ENCODE measurements around the gene TMPRSS3. TPM values are rescaled to one million over a fixed set of nuclear protein-coding genes. Genes with fewer than 3 reads are reported as not detected.
A peak's percentile ranks its signal among the peaks of the same experiment; 100 is the strongest.

TMPRSS3 gene
- total and polyA plus RNA-seq, 9 of the 15 experiments (the other 6 are each of a cell fraction or from before 2014, with no cell fraction given): 0.07 TPM; not detected in 8

DNA sequence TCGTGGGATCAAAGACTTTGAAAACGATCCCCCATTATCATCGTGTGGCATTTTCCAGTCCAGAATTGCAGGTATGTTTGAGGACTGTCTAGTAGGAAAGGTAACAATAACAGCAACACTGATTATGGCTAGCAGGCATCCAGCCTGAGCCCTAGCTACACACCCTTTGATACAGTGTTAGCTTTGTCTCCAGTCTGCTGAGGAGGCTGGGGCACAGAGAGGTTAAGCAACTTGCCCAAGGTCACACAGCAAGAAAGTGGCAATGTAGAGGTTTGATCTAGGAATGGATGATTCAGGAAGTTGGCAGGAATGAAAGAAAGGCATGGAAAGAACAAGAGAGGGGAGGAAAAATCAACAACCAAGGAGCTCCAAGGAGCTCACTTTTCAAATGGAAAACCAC lies 39.0 kb upstream of the TMPRSS3 start:
- in situ Hi-C loops (cut with MboI) (no loop called here), intact Hi-C loops (cut with micrococcal nuclease) (no loop called here)
- WGBS (ENCODE audit: insufficient coverage, low coverage, missing lambda C conversion rate): 25% methylated on average over 3 of the region's 3 CpGs
- FAIRE-seq (peak; percentile 46), DNase-seq (ENCODE audit: extremely low read depth in 1 of 4, low spot score in 3 of 4) (no peak), ATAC-seq (no peak)
- CTCF ChIA-PET (ENCODE audit: low intra/inter-chr PET ratio): no interaction called here
- no TSS peak for BruUV-seq (replicated peaks)
- no peak overlapping the region for H3K4me3 ChIP-seq
- H3K27ac ChIP-seq (ENCODE audit: extremely low read depth, low read depth, low read length): no peak overlapping the region
- peaks cover 13 to 19% of the 10 kb centered on the region in 2 experiments; a peak in 4 of 5 replicates for H3K4me1 ChIP-seq (replicated peaks in 1 of 2; ENCODE audit: control insufficient read depth in 2 of 2, insufficient read depth in 2 of 2, low read length in 2 of 2)
- peaks cover 0 to 4% of the 10 kb centered on the region in 2 experiments; a peak in 2 of 5 replicates for H3K27me3 ChIP-seq (ENCODE audit: control insufficient read depth in 2 of 2, insufficient read depth in 2 of 2, low read length in 2 of 2)
- no peaks in the 10 kb centered on the region; the same call in 1 of the 2 replicates for H4K20me1 ChIP-seq (replicated peaks; ENCODE audit: control insufficient read depth, insufficient read depth, low read length)
- no peaks in the 10 kb centered on the region for H3K36me3 ChIP-seq (ENCODE audit: control insufficient read depth, insufficient read depth, low read length)
- no peaks in the 10 kb centered on the region for H3K9me1 ChIP-seq (ENCODE audit: control insufficient read depth, insufficient read depth, low read length)
- no peak overlapping the region for H2AFZ ChIP-seq (ENCODE audit: low read depth, low read length)
- H3K79me2 ChIP-seq (ENCODE audit: control insufficient read depth, insufficient read depth, low read length): no peaks in the 10 kb centered on the region
- H3K4me2 ChIP-seq (ENCODE audit: insufficient read depth, low read length): no peak overlapping the region
- POLR2A ChIA-PET: interaction anchor here (0.8 kb wide), 1 partner anchor 11 kb away, joined by 3 read pairs; no protein-coding TSS in a partner anchor
- no peaks in the 10 kb centered on the region for H3K9me3 ChIP-seq (replicated peaks; ENCODE audit: control insufficient read depth, insufficient read depth, low read depth, low read length)
- H3K9ac ChIP-seq (ENCODE audit: insufficient read depth in 1 of 2, low read depth in 2 of 2, low read length in 2 of 2): no peak overlapping the region
- TF ChIP-seq, protein P1, sequence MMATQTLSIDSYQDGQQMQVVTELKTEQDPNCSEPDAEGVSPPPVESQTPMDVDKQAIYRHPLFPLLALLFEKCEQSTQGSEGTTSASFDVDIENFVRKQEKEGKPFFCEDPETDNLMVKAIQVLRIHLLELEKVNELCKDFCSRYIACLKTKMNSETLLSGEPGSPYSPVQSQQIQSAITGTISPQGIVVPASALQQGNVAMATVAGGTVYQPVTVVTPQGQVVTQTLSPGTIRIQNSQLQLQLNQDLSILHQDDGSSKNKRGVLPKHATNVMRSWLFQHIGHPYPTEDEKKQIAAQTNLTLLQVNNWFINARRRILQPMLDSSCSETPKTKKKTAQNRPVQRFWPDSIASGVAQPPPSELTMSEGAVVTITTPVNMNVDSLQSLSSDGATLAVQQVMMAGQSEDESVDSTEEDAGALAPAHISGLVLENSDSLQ (IDR thresholded peaks at IDR 0.05): no peak
- peak; percentile 92 for TF ChIP-seq ZFP36 (IDR thresholded peaks at IDR 0.05; ENCODE audit: low read depth, low read length, partially characterized antibody)
- peak; percentile 25; the same call in 1 of the 2 replicates for TF ChIP-seq ESRRA (IDR thresholded peaks at IDR 0.05; ENCODE audit: borderline replicate concordance, low read depth)
- TF ChIP-seq BRF1 (IDR thresholded peaks at IDR 0.05; ENCODE audit: borderline replicate concordance, extremely low read depth, insufficient read length): no peak
- TF ChIP-seq, protein P2, sequence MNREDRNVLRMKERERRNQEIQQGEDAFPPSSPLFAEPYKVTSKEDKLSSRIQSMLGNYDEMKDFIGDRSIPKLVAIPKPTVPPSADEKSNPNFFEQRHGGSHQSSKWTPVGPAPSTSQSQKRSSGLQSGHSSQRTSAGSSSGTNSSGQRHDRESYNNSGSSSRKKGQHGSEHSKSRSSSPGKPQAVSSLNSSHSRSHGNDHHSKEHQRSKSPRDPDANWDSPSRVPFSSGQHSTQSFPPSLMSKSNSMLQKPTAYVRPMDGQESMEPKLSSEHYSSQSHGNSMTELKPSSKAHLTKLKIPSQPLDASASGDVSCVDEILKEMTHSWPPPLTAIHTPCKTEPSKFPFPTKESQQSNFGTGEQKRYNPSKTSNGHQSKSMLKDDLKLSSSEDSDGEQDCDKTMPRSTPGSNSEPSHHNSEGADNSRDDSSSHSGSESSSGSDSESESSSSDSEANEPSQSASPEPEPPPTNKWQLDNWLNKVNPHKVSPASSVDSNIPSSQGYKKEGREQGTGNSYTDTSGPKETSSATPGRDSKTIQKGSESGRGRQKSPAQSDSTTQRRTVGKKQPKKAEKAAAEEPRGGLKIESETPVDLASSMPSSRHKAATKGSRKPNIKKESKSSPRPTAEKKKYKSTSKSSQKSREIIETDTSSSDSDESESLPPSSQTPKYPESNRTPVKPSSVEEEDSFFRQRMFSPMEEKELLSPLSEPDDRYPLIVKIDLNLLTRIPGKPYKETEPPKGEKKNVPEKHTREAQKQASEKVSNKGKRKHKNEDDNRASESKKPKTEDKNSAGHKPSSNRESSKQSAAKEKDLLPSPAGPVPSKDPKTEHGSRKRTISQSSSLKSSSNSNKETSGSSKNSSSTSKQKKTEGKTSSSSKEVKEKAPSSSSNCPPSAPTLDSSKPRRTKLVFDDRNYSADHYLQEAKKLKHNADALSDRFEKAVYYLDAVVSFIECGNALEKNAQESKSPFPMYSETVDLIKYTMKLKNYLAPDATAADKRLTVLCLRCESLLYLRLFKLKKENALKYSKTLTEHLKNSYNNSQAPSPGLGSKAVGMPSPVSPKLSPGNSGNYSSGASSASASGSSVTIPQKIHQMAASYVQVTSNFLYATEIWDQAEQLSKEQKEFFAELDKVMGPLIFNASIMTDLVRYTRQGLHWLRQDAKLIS (CRISPR knock-in tag; IDR thresholded peaks at IDR 0.05): no peak
- TF ChIP-seq ELF2 (CRISPR knock-in tag; IDR thresholded peaks at IDR 0.05): no peak
- TF ChIP-seq ZNF140 (CRISPR knock-in tag; IDR thresholded peaks at IDR 0.05): no peak
- peak in 1 of 2 experiments; percentile 67; a peak in 1 of 4 replicates for TF ChIP-seq RCOR1 (IDR thresholded peaks at IDR 0.05; ENCODE audit: borderline replicate concordance in 1 of 2, low read depth in 2 of 2, low read length in 2 of 2)
- TF ChIP-seq ETV5 (CRISPR knock-in tag; IDR thresholded peaks at IDR 0.05; ENCODE audit: low read depth): no peak
- TF ChIP-seq KDM1A (IDR thresholded peaks at IDR 0.05): peak; percentile 83 to 85
- peak; percentile 47; the same call in 1 of the 2 replicates for TF ChIP-seq HDAC2 (IDR thresholded peaks at IDR 0.05)
- no peak for TF ChIP-seq OTX1 (CRISPR knock-in tag; IDR thresholded peaks at IDR 0.05)
- 0 out of 2 replicates have a peak, but pooled peaks have one; percentile 43 for TF ChIP-seq ADNP (tag; IDR thresholded peaks at IDR 0.05)
- 0 out of 2 replicates have a peak, but pooled peaks have one; percentile 38 for TF ChIP-seq ZNF143 (CRISPR knock-in tag; IDR thresholded peaks at IDR 0.05)
- no peak for TF ChIP-seq ETV6 (IDR thresholded peaks at IDR 0.05; ENCODE audit: borderline replicate concordance in 1 of 2, low read depth in 2 of 2, low read length in 1 of 2)
- no peak for TF ChIP-seq ETV6 (CRISPR knock-in tag; IDR thresholded peaks at IDR 0.05; ENCODE audit: borderline replicate concordance)
- peak; percentile 97 for TF ChIP-seq BCOR (IDR thresholded peaks at IDR 0.05)
- TF ChIP-seq PTBP1 (IDR thresholded peaks at IDR 0.05; ENCODE audit: low read depth, low read length): peak; percentile 75; the same call in 1 of the 2 replicates
